ENCODE measurements around the gene ANKRD22.

DNA sequence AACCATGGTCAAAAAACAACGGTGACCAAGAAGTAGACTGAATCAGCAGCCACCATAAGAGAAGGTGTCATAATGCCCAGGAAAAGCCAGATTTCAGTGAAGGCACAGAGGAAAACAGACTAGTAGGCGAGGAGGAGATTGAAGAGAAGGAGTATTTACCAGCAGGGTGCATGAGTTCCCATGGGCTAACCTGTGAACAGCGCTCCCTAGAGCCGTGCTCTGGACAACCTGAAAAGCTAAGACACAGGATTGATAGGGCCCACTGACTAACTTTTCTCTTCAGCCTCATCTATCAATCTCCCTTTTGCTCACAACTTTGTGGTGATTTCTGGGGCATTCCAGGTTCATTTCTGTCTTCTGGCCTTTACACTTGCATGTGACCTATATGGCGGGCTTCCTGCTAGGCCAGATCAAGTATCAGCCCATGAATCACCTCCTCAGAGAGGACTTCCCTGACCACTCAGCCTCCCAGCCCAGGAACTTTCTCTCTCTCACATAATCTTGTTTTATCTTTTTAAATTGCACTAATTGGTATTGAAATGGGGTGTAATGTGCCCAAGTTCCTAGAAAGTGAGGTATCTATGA is 12.8 kb downstream of the ANKRD22 start:
- TF ChIP-seq, protein P1, sequence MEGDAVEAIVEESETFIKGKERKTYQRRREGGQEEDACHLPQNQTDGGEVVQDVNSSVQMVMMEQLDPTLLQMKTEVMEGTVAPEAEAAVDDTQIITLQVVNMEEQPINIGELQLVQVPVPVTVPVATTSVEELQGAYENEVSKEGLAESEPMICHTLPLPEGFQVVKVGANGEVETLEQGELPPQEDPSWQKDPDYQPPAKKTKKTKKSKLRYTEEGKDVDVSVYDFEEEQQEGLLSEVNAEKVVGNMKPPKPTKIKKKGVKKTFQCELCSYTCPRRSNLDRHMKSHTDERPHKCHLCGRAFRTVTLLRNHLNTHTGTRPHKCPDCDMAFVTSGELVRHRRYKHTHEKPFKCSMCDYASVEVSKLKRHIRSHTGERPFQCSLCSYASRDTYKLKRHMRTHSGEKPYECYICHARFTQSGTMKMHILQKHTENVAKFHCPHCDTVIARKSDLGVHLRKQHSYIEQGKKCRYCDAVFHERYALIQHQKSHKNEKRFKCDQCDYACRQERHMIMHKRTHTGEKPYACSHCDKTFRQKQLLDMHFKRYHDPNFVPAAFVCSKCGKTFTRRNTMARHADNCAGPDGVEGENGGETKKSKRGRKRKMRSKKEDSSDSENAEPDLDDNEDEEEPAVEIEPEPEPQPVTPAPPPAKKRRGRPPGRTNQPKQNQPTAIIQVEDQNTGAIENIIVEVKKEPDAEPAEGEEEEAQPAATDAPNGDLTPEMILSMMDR (IDR thresholded peaks at IDR 0.05) = no peak
- TF ChIP-seq PHF8 (IDR thresholded peaks at IDR 0.05; ENCODE audit: borderline replicate concordance, low read depth) = no peak
- no peak for TF ChIP-seq EP300 (IDR thresholded peaks at IDR 0.05)
- TF ChIP-seq RFX5 (IDR thresholded peaks at IDR 0.05) = no peak
- no peak for TF ChIP-seq POLR2A (IDR thresholded peaks at IDR 0.05; ENCODE audit: low read length)
- TF ChIP-seq, protein P2, sequence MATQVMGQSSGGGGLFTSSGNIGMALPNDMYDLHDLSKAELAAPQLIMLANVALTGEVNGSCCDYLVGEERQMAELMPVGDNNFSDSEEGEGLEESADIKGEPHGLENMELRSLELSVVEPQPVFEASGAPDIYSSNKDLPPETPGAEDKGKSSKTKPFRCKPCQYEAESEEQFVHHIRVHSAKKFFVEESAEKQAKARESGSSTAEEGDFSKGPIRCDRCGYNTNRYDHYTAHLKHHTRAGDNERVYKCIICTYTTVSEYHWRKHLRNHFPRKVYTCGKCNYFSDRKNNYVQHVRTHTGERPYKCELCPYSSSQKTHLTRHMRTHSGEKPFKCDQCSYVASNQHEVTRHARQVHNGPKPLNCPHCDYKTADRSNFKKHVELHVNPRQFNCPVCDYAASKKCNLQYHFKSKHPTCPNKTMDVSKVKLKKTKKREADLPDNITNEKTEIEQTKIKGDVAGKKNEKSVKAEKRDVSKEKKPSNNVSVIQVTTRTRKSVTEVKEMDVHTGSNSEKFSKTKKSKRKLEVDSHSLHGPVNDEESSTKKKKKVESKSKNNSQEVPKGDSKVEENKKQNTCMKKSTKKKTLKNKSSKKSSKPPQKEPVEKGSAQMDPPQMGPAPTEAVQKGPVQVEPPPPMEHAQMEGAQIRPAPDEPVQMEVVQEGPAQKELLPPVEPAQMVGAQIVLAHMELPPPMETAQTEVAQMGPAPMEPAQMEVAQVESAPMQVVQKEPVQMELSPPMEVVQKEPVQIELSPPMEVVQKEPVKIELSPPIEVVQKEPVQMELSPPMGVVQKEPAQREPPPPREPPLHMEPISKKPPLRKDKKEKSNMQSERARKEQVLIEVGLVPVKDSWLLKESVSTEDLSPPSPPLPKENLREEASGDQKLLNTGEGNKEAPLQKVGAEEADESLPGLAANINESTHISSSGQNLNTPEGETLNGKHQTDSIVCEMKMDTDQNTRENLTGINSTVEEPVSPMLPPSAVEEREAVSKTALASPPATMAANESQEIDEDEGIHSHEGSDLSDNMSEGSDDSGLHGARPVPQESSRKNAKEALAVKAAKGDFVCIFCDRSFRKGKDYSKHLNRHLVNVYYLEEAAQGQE (IDR thresholded peaks at IDR 0.05) = no peak
- no peak for TF ChIP-seq BHLHE40 (IDR thresholded peaks at IDR 0.05; ENCODE audit: low read depth, low read length)
- TF ChIP-seq SMC3 (IDR thresholded peaks at IDR 0.05) = no peak
- no peak for TF ChIP-seq KDM1A (IDR thresholded peaks at IDR 0.05; ENCODE audit: low read depth)
- no peak for TF ChIP-seq CHD4 (IDR thresholded peaks at IDR 0.05; ENCODE audit: borderline replicate concordance)
- TF ChIP-seq, protein P3, sequence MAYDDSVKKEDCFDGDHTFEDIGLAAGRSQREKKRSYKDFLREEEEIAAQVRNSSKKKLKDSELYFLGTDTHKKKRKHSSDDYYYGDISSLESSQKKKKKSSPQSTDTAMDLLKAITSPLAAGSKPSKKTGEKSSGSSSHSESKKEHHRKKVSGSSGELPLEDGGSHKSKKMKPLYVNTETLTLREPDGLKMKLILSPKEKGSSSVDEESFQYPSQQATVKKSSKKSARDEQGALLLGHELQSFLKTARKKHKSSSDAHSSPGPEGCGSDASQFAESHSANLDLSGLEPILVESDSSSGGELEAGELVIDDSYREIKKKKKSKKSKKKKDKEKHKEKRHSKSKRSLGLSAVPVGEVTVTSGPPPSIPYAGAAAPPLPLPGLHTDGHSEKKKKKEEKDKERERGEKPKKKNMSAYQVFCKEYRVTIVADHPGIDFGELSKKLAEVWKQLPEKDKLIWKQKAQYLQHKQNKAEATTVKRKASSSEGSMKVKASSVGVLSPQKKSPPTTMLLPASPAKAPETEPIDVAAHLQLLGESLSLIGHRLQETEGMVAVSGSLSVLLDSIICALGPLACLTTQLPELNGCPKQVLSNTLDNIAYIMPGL (CRISPR knock-in tag; IDR thresholded peaks at IDR 0.05; ENCODE audit: borderline replicate concordance) = no peak

All from A549 (cell line).